GM08714 (cell line): ENCODE measurements around the gene LIG4.

ENCODE experiments used
- H3K4me3 ChIP-seq: fragments of 200-500 bp; sonication (Bioruptor generic); 2 replicates; pipeline ENCODE4 v1.5.1; 2014; ENCODE audit warnings: mild to moderate bottlenecking, low read length, inconsistent platforms
- ZNF274 ChIP-seq: IDR thresholded peaks from 2 replicates; pipeline ENCODE4 v1.6.1; 2012; ENCODE audit warnings: mild to moderate bottlenecking, low read depth, low read length

Gene LIG4

GRCh38 chr13:108168929-108169328 is 46.4 kb downstream of the LIG4 start:
- H3K4me3 ChIP-seq, result no peak overlapping the region
- TF ChIP-seq ZNF274, result no peak

- no peak for TF ChIP-seq ZNF274
- no peak overlapping the region for H3K4me3 ChIP-seq
These were observed 49.3 kb downstream of the LIG4 start for GRCh38 chr13:108166078-108166477.

GRCh38 chr13:108158746-108159145 is 56.6 kb downstream of the LIG4 start:
- no peak for TF ChIP-seq ZNF274

More at GRCh38 chr13:108158746-108159145, 56.6 kb downstream of the LIG4 start:
- H3K4me3 ChIP-seq, result no peak overlapping the region
